GM23248 (cell line): ENCODE results near the gene MTSS2.

ENCODE experiments used
- EZH2 ChIP-seq: fragments of 200-600 bp; sonication (generic); IDR thresholded peaks from 2 replicates; pipeline ENCODE4 v1.6.1; 2018; ENCODE audit warnings: antibody characterized with exemption, mild to moderate bottlenecking; ENCODE audit not compliant: insufficient read depth, poor library complexity, severe bottlenecking
- EZH2phosphoT487 ChIP-seq: fragments of 200-600 bp; sonication (generic); IDR thresholded peaks from 2 replicates; pipeline ENCODE4 v1.6.1; 2018; ENCODE audit warnings: antibody characterized with exemption, moderate library complexity, mild to moderate bottlenecking, low read depth; ENCODE audit not compliant: insufficient read depth

DNA sequence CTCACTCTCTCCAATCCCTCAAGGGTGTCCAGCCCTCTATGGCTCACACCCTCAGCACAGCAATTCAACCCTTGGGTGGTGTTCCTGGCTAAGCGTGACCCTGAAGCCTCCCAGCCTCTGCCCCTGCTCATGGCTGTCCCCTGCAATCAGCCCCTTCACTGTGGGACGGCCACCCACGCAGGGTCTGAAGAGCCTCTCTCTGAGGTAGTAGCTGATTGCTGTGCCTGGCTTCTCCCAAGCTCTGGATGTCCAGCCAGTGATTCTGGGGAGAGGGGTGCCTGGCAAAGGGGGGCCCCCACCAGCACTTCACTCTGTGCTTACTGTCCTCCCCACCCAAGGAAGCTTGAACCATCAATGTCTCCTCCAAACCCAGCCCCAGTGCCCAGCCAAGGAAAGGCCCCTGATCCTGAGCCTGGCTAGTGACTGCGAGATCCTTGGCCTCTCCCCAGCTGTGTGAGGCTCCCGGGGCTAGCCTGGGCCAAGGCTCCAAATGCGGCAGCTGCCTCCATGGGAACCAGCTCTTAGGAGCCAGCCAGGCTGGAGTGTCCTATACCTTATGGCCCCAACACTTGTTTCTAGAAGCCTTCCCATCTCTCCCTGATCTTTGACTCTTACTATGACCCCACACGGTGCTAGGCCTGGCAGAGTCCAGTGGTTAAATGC, 9.9 kb downstream of the MTSS2 start:
- no peak for TF ChIP-seq EZH2phosphoT487
- TF ChIP-seq EZH2 = no peak
